ENCODE results near the gene KDM4C. TPM values are rescaled to one million over a fixed set of nuclear protein-coding genes. Genes with fewer than 3 reads are reported as not detected.

The KDM4C gene
- total RNA-seq, 4 donors from 2014 or later: 52.1 to 83.6 (median 65.5) TPM

- no peaks in the 10 kb centered on the region for H3K36me3 ChIP-seq
- no peak overlapping the region for H3K27ac ChIP-seq
- intact Hi-C loops (cut with DNase I): no loop called here
- peaks cover 0 to 10% of the 10 kb centered on the region in 2 donors for H3K4me1 ChIP-seq
- no peak overlapping the region for H3K4me3 ChIP-seq (replicated peaks in 1 of 3)
- H3K27me3 ChIP-seq: no peaks in the 10 kb centered on the region
- TF ChIP-seq POLR2A (IDR thresholded peaks at IDR 0.05) (no peak), CTCF (IDR thresholded peaks at IDR 0.05) (no peak)
- peak; percentile 12 to 36 for DNase-seq
- H3K9me3 ChIP-seq: no peaks in the 10 kb centered on the region
- 96% methylated on average over 4 of the region's 4 CpGs for WGBS, 2 donors
Observed at GRCh38 chr9:7123743-7124142, 366.0 kb downstream of the KDM4C start.

GRCh38 chr9:7125231-7125630 is 367.5 kb downstream of the KDM4C start:
- Histone ChIP-seq H3K27me3 (no peaks in the 10 kb centered on the region), H3K27ac (no peak overlapping the region), H3K4me3 (replicated peaks in 1 of 3) (no peak overlapping the region), H3K4me1 (peaks cover 6 to 10% of the 10 kb centered on the region in 2 donors), H3K9me3 (no peaks in the 10 kb centered on the region), H3K36me3 (no peaks in the 10 kb centered on the region)
- intact Hi-C loops (cut with DNase I): no loop called here
- no peak for DNase-seq
- no peak for TF ChIP-seq POLR2A (IDR thresholded peaks at IDR 0.05)
- no peak for TF ChIP-seq CTCF (IDR thresholded peaks at IDR 0.05)
- 99 to 100% methylated on average over 2 of the region's 2 CpGs for WGBS, 2 donors

- Histone ChIP-seq H3K27me3 (no peaks in the 10 kb centered on the region), H3K36me3 (no peaks in the 10 kb centered on the region), H3K4me1 (peaks cover 13% of the 10 kb centered on the region in 2 donors), H3K27ac (no peak overlapping the region), H3K4me3 (replicated peaks in 1 of 3) (no peak overlapping the region), H3K9me3 (no peaks in the 10 kb centered on the region)
- intact Hi-C loops (cut with DNase I): no loop called here
- TF ChIP-seq CTCF (IDR thresholded peaks at IDR 0.05) (no peak), POLR2A (IDR thresholded peaks at IDR 0.05) (no peak)
- 36 to 43% methylated on average over 2 of the region's 2 CpGs for WGBS, 2 donors
- DNase-seq: no peak
Observed at GRCh38 chr9:7129391-7129790, 371.6 kb downstream of the KDM4C start.

GRCh38 chr9:7130266-7130820 is 372.6 kb downstream of the KDM4C start:
- intact Hi-C loops (cut with DNase I): no loop called here
- Histone ChIP-seq H3K27ac (no peak overlapping the region), H3K9me3 (no peaks in the 10 kb centered on the region), H3K27me3 (no peaks in the 10 kb centered on the region), H3K36me3 (no peaks in the 10 kb centered on the region), H3K4me1 (peaks cover 13% of the 10 kb centered on the region in 2 donors), H3K4me3 (replicated peaks in 1 of 3) (no peak overlapping the region)
- no peak for DNase-seq
- no peak for TF ChIP-seq CTCF (IDR thresholded peaks at IDR 0.05)
- TF ChIP-seq POLR2A (IDR thresholded peaks at IDR 0.05): no peak
- 58 to 84% methylated on average over 4 of the region's 4 CpGs for WGBS, 2 donors

- DNase-seq: no peak
- Histone ChIP-seq H3K36me3 (no peaks in the 10 kb centered on the region), H3K4me1 (peaks cover 13% of the 10 kb centered on the region in 2 donors), H3K27ac (no peak overlapping the region), H3K9me3 (no peaks in the 10 kb centered on the region), H3K27me3 (no peaks in the 10 kb centered on the region), H3K4me3 (replicated peaks in 1 of 3) (no peak overlapping the region)
- no peak for TF ChIP-seq CTCF (IDR thresholded peaks at IDR 0.05)
- intact Hi-C loops (cut with DNase I): no loop called here
- WGBS, 2 donors: 0 to 25% methylated on average over 1 of the region's 1 CpG
Observed at GRCh38 chr9:7132605-7133004, 374.8 kb downstream of the KDM4C start.

Measured in thyroid gland (tissue), 4 donors.